Left ventricle myocardium superior (tissue), 1 donor: ENCODE measurements around the gene P3H2. TPM values are rescaled to one million over a fixed set of nuclear protein-coding genes. Genes with fewer than 3 reads are reported as not detected.

ENCODE experiments used
- ATAC-seq: fragments of 200-7000 bp; cut with Tn5 transposase; one replicate; pipeline ENCODE4 v1.9.1; 2020; ENCODE audit warnings: mild to moderate bottlenecking, moderate library complexity
- DNase-seq: peaks from one replicate; pipeline ENCODE4 v3.0.0-alpha.2; 2020
- intact Hi-C: fragments of 100-400 bp; cut with micrococcal nuclease; formaldehyde crosslinking; loops from one replicate; pipeline ENCODE4 v1.11.0; 2022
- total RNA-seq: library from RNA; stranded (reverse); fragmentation: NEBNext Ultra II Directional; extraction: Animal tissue kit (Norgen Biotek cat#: 25700); gene quantifications from one replicate; pipeline ENCODE4 v1.2.1, GENCODE V29; 2021
- donor health status: DM: no; HTN: yes; CAD: no; lungs with severe emphysema.

Gene P3H2
- total RNA-seq, 1 donor from 2014 or later = 1.2 TPM

GRCh38 chr3:190034446-190034845 is 86.3 kb downstream of the P3H2 start:
- no peak for ATAC-seq
- no peak for DNase-seq
- intact Hi-C loops = no loop called here

GRCh38 chr3:190032923-190033322 is 87.8 kb downstream of the P3H2 start:
- intact Hi-C loops = no loop called here
- DNase-seq (no peak), ATAC-seq (no peak)

DNA sequence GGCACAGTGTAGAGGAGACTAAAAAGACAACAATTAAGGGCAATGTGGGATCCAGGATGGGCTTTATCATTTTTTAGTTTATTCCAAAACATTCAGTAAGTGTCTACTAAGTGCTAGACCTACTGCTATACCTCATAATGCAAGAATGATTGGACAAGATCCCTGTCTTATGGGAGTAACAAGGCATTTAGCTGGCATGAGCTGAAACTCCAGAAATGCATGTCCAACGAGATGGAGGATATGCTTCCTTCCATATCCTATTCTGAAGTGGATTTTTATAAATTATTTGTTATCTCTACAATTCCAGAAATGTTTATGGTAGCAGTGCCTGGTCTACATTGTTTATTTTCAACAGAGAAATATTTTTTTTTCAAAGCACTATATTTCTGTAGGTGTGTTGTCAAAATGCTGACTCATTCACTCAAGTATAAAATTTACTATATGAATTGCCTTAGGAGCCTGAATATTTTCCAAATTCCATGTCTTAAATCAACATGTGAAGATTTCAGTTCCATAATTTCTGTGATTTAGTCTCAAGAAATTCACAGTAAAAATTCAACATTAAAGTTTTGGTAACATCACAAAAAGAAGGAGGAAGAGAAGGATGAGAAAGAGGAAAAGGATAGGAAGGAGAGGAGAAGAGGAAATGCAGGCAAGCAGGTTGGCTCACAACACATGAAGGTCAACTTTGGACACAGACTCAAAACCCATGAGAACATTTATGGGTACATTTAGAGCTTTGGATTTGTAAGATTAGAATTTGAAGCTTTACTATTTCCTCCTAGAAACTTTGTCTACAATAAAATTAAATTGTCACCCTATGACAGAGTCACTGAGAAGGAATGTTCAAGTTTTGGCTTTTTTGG is 88.6 kb downstream of the P3H2 start:
- ATAC-seq (no peak), DNase-seq (no peak)
- intact Hi-C loops = no loop called here

DNA sequence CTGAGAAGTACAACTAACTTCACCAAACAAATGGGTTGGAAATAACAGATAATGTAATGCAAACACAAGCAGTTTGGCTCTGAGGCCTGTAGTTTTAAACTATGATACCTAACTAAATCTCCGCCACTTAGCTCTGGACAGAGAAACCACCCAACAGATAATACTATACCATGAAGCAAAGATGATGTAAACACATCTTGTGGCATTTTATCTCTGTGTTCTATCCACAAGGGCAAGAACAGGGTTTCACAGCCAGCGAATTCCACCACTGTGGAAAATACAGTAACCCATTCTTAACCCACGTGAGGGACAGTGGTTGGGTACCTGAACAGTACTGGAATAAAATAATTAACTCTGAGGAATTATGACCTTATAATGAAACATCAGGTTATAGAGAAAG is 93.6 kb downstream of the P3H2 start:
- intact Hi-C loops = no loop called here
- DNase-seq (no peak), ATAC-seq (no peak)

DNA sequence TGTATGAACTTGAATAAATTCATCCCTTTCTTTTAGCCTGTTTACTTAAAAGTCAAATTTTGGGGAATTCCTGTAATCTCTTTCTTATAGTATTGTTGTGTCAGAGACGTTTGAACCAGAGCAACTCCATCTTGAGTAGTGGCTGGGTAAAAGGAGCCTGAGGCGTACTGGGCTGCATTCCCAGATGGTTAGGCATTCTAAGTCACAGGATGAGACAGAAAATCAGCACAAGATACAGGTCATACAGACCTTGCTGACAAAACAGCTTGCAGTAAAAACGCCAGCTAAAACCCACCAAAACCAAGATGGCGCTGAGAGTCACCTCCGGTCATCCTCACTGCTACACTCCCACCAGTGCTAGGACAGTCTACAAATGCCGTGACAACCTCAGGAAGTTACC is 94.5 kb downstream of the P3H2 start:
- intact Hi-C loops = no loop called here
- no peak for DNase-seq
- no peak for ATAC-seq

GRCh38 chr3:190024912-190025311 is 95.8 kb downstream of the P3H2 start:
- no peak for DNase-seq
- intact Hi-C loops = no loop called here
- no peak for ATAC-seq

DNA sequence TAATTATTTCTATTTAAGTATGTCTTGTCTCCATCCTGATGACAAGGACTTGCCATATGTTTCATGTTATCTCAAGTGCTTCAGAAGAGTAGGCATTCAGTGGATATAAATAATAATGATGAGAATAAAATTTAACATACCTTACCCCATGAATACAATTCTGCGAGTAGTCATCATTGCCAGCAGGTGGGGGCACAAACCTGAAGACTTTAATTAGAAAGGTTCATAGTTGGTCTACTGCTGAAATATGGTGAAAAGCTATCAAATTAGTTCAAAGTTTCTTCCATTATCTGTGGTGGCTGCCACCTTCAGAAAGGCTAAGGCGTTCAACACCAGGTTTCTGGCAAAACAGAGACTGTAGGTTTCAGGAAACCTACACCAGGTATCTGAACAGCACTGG is 100.9 kb downstream of the P3H2 start:
- no peak for DNase-seq
- intact Hi-C loops = no loop called here
- no peak for ATAC-seq

DNA sequence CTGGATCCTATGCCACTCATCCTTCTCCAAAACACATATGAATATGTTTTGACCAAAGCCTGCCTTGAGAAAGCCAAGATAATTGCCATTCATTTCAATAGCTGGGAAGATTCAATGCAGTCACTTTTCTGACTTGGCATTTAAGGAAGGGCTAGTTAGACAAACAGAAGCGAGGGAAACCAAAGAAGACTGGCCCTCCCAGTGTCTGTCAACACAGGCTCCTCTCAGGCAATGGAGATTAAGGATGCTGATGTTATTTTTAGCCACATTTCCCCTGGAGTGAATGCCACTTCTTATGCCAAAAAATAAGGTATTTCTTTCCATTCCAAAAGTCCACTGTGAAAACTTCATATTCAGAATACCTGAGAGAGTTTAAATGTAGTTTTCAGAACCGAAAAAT is 101.7 kb downstream of the P3H2 start:
- intact Hi-C loops = no loop called here
- ATAC-seq (no peak), DNase-seq (no peak)

GRCh38 chr3:190018460-190018859 is 102.2 kb downstream of the P3H2 start:
- intact Hi-C loops = no loop called here
- ATAC-seq = no peak

DNA sequence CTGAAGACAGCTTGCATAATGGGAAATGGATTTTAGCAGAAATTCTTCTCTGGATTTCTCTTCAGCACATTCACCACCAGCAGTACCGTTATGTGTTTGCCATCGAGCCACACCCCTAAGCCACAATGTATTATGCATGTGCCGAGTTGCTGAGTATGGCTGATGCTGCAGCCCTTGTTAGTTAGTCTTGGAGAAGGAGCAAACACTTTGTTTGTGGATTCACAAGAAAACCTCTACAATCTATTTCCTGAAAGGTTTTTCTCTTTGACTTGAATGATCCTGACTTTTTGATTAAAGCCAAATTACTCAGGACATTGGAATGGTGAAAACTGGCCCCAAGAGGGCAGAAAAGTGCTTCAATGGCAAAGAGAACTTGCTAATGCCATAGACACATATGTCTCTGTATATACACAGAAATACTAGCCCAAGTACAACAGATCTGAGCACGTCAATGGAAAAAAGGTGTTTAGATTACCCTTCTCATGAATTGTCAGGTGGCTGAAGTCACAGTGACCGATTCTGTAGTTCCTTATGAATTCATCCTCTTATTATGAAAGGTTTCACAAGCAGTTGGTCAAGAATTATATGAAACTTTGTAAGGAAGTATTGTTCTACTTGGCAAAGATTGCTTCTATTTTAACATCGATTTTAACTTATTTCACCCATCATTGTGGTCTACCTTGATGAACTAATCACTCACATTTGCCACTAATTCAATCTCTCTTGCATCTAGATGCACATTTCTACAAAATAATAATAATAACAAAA is 103.0 kb downstream of the P3H2 start:
- no peak for ATAC-seq
- no peak for DNase-seq
- intact Hi-C loops = no loop called here

More at GRCh38 chr3:190018460-190018859, 102.2 kb downstream of the P3H2 start:
- DNase-seq = no peak

- ATAC-seq = no peak
- no peak for DNase-seq
- intact Hi-C loops = no loop called here
Measured at GRCh38 chr3:190016966-190017365, 103.7 kb downstream of the P3H2 start.

DNA sequence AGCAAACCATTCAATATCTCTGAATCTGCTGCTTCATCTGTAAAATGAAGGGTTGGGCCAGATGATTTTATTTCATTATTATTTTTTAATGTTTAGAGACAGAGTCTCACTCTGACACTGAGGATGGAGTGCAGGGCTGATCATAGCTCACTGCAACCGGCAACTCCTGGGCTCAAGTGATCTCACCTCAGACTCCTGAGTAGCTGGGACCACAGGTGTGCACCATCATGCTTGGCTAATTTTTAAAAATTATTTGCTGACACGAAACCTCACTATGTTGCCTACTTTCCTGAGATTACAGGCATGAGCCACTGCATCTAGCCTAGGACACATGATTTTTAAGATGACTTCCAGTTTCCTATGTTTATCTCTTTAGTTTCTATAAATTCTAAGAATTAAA is 105.8 kb downstream of the P3H2 start:
- ATAC-seq = no peak
- intact Hi-C loops = no loop called here
- no peak for DNase-seq

GRCh38 chr3:190013943-190014924 is 106.5 kb downstream of the P3H2 start:
- intact Hi-C loops = no loop called here
- ATAC-seq = no peak
- DNase-seq = no peak

DNA sequence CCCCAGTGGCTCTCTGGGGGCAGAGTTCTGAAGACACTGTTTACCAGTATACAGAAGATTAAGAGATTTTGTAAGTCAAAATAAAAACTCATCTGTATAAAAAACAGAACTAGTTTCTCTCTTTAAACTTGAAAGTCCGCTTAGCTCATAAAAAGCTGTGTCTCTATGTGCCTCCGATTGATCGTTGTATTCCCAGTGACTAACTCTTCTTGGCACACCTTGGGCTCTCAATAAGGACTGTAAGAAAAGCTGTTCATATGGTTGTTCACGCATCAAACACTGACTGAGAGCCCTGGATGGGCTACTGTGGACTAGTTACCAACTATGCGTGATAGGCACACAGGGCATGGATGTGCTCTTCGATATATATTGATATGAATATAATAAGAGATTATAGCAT is 107.9 kb downstream of the P3H2 start:
- DNase-seq = no peak
- ATAC-seq = no peak
- intact Hi-C loops = no loop called here

DNA sequence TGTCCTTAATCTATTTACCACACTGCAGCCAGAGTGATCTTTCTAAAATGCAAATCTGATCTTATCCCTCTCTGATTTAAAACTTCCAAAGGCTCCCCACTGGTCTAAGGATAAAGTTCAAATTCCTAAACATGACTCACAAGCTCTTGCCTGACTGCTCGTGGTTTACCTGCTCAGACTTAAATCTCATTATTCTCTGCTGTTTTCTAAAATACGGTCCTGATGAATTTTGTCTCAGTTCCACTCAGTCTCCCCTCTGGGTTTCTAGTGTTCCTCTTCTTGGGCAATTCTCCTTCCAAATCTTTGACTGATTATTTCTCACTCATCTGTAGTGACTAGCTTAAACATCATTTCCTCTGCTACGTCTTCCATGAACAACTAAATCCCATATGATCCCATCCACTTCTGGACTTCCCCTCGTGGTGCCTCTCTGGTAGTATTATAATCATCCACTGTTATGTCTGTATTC is 108.3 kb downstream of the P3H2 start:
- intact Hi-C loops = no loop called here
- DNase-seq (no peak), ATAC-seq (no peak)

DNA sequence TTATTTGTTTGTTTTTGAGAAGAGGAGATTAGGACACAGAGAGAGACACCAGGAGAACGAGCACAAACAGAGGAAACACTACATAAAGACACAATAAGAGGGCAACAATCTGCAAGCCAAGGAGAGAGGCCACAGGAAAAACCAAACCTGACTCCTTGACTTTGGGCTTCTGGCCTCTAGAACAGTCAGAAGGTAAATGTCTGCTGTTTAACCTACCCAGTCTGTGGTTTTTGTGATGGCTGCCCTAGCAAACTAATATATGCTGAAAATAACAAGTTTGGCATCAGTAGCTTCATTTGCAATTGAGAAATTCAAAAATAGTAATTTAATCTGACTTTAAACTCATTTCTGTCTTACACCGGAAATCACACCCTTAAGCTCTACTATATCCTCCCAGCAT is 110.2 kb downstream of the P3H2 start:
- no peak for DNase-seq
- intact Hi-C loops = no loop called here
- ATAC-seq = no peak

GRCh38 chr3:190009614-190010013 is 111.1 kb downstream of the P3H2 start:
- intact Hi-C loops = no loop called here
- no peak for ATAC-seq
- DNase-seq = no peak

DNA sequence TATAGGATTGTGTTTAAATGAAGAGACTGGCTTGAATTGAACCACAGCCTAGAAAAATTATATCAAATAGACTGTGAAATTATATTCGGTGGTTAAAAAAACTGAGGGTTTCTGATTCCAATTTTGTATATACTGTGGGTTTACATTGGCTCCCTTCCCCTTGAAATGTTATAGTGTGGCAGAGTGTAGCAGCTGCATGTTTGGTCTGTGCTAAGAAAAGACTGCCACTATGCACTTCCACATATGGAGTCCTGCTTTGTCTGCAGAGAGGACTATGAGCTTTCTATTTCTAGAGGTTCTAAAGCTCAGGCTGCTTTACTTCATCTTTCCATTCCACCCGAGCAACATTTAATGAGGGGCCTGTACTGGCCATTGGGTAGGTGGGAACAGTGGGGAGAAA is 112.3 kb downstream of the P3H2 start:
- ATAC-seq = no peak
- intact Hi-C loops = no loop called here
- no peak for DNase-seq

DNA sequence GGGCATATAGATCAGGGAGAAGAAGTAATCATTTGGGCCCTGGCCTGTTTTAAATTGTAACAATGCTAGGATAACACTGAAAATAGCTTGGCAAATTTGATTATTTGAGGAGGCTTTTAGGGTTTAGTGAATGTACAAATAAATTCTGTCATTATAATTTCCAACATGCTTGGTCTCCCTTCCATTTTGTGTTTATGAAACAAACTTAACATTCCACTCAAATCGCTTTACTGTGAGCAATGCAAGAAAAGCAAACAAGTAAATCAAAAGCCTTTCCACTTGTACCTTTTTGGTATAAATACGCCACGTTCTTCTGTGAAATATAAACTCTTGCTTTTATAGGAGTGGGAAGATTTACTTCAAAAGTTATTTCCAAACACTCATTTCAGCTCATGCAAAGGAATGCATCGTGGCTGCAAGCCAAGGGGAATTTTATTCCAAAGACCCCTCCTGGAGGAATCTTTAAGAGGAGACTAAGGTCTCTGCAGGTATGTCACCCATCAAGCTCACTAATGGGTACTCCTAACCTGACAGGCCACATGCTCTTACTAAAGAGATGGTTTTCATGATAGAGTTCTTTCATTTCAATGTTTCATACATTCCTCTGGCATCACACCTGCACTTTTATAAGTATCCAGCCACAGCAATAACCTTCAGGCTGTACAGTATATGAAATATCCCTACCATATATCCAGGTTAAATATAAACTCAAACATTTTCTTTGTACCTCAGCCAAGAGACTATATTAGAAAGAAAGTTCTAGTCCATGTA is 115.2 kb downstream of the P3H2 start:
- DNase-seq (no peak), ATAC-seq (no peak)
- intact Hi-C loops = no loop called here
